ENCODE results near the gene REPS1. TPM values are rescaled to one million over a fixed set of nuclear protein-coding genes. Genes with fewer than 3 reads are reported as not detected.

REPS1 gene
- total RNA-seq, 1 experiment from 2014 or later = 55.1 TPM

DNA sequence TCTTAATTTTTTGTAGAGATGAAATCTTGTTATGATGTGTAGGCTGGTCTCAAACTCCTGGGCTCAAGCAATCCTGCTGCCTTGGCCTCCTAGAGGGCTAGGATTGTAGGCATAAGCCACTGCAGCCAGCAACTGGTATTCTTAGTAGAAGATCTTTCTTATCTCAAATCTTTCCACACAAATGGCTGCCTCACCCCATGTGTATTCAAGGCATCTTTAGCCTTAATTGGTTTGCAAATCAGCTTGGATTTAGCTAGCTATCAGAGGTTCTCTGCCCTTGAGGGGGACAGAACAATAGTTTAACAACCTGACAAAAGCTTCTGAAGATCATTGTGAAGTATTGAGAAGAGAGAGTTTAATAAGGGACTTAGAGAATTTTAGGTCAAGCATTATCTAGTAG, 22.6 kb upstream of the REPS1 start:
- CTCF ChIA-PET = no interaction called here
- Mint-ChIP-seq H3K4me1 (peaks cover 29% of the 10 kb centered on the region), H3K4me3 (no peak overlapping the region), H3K9me3 (no peaks in the 10 kb centered on the region), H3K27ac (no peak overlapping the region; the same call in 1 of the 2 replicates), H3K36me3 (no peaks in the 10 kb centered on the region), H3K27me3 (ENCODE audit: low read depth) (peaks cover 6% of the 10 kb centered on the region; the same call in 1 of the 2 replicates)
- ATAC-seq = peak; percentile 88
- POLR2A ChIA-PET = interaction anchor here (0.7 to 1.4 kb wide), 2 partner anchors 42 to 56 kb away, joined by 3 to 4 read pairs; no protein-coding TSS in a partner anchor
- DNase-seq (ENCODE audit: low spot score) = no peak
- TF ChIP-seq OVOL2 (CRISPR knock-in tag; IDR thresholded peaks at IDR 0.05; ENCODE audit: borderline replicate concordance) = no peak
- TF ChIP-seq, protein P1, sequence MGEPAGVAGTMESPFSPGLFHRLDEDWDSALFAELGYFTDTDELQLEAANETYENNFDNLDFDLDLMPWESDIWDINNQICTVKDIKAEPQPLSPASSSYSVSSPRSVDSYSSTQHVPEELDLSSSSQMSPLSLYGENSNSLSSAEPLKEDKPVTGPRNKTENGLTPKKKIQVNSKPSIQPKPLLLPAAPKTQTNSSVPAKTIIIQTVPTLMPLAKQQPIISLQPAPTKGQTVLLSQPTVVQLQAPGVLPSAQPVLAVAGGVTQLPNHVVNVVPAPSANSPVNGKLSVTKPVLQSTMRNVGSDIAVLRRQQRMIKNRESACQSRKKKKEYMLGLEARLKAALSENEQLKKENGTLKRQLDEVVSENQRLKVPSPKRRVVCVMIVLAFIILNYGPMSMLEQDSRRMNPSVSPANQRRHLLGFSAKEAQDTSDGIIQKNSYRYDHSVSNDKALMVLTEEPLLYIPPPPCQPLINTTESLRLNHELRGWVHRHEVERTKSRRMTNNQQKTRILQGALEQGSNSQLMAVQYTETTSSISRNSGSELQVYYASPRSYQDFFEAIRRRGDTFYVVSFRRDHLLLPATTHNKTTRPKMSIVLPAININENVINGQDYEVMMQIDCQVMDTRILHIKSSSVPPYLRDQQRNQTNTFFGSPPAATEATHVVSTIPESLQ (CRISPR knock-in tag; IDR thresholded peaks at IDR 0.05) = no peak
- TF ChIP-seq FOXJ3 (CRISPR knock-in tag; IDR thresholded peaks at IDR 0.05; ENCODE audit: borderline replicate concordance) = no peak
- TF ChIP-seq, protein P2, sequence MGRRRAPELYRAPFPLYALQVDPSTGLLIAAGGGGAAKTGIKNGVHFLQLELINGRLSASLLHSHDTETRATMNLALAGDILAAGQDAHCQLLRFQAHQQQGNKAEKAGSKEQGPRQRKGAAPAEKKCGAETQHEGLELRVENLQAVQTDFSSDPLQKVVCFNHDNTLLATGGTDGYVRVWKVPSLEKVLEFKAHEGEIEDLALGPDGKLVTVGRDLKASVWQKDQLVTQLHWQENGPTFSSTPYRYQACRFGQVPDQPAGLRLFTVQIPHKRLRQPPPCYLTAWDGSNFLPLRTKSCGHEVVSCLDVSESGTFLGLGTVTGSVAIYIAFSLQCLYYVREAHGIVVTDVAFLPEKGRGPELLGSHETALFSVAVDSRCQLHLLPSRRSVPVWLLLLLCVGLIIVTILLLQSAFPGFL (CRISPR knock-in tag; IDR thresholded peaks at IDR 0.05; ENCODE audit: borderline replicate concordance) = no peak
- TF ChIP-seq FOXK1 (CRISPR knock-in tag; IDR thresholded peaks at IDR 0.05) = no peak
- TF ChIP-seq EMX1 (CRISPR knock-in tag; IDR thresholded peaks at IDR 0.05) = no peak
- TF ChIP-seq, protein P3, sequence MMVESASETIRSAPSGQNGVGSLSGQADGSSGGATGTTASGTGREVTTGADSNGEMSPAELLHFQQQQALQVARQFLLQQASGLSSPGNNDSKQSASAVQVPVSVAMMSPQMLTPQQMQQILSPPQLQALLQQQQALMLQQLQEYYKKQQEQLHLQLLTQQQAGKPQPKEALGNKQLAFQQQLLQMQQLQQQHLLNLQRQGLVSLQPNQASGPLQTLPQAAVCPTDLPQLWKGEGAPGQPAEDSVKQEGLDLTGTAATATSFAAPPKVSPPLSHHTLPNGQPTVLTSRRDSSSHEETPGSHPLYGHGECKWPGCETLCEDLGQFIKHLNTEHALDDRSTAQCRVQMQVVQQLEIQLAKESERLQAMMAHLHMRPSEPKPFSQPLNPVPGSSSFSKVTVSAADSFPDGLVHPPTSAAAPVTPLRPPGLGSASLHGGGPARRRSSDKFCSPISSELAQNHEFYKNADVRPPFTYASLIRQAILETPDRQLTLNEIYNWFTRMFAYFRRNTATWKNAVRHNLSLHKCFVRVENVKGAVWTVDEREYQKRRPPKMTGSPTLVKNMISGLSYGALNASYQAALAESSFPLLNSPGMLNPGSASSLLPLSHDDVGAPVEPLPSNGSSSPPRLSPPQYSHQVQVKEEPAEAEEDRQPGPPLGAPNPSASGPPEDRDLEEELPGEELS (CRISPR knock-in tag; IDR thresholded peaks at IDR 0.05) = no peak
- TF ChIP-seq ZNF423 (CRISPR knock-in tag; IDR thresholded peaks at IDR 0.05) = no peak
- no peak for TF ChIP-seq NFE2L1 (CRISPR knock-in tag; IDR thresholded peaks at IDR 0.05)

DNA sequence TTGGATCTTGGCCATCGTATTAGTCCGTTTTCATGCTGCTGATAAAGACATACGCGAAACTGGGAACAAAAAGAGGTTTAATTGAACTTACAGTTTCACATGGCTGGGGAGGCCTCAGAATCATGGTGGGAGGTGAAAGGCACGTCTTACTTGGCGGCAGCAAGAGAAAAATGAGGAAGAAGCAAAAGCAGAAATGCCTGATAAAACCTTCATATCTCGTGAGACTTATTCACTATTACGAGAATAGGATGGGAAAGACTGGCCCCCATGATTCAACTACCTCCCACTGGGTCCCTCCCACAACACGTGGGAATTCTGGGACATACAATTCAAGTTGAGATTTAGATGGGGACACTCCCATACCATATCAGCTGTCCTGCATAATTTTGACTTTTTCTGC, 20.1 kb upstream of the REPS1 start:
- no peaks in the 10 kb centered on the region for H3K9me3 Mint-ChIP-seq
- DNase-seq (ENCODE audit: low spot score) (no peak), ATAC-seq (no peak)
- POLR2A ChIA-PET = no interaction called here
- H3K4me3 Mint-ChIP-seq = no peak overlapping the region
- peaks cover 6% of the 10 kb centered on the region; the same call in 1 of the 2 replicates for H3K27me3 Mint-ChIP-seq (ENCODE audit: low read depth)
- H3K4me1 Mint-ChIP-seq = peaks cover 27% of the 10 kb centered on the region
- H3K27ac Mint-ChIP-seq = no peak overlapping the region
- H3K36me3 Mint-ChIP-seq = no peaks in the 10 kb centered on the region
- CTCF ChIA-PET = no interaction called here
- TF ChIP-seq, protein P4, sequence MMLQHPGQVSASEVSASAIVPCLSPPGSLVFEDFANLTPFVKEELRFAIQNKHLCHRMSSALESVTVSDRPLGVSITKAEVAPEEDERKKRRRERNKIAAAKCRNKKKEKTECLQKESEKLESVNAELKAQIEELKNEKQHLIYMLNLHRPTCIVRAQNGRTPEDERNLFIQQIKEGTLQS (CRISPR knock-in tag; conservative IDR thresholded peaks at IDR 0.05) = no peak
- TF ChIP-seq JAZF1 (CRISPR knock-in tag; IDR thresholded peaks at IDR 0.05) (no peak), TCF7 (CRISPR knock-in tag; IDR thresholded peaks at IDR 0.05; ENCODE audit: low read depth) (no peak), ELF4 (CRISPR knock-in tag; IDR thresholded peaks at IDR 0.05; ENCODE audit: low read depth) (no peak), ZNF219 (CRISPR knock-in tag; IDR thresholded peaks at IDR 0.05; ENCODE audit: borderline replicate concordance) (no peak), ZNF396 (CRISPR knock-in tag; IDR thresholded peaks at IDR 0.05; ENCODE audit: borderline replicate concordance) (no peak)
- TF ChIP-seq, protein P5, sequence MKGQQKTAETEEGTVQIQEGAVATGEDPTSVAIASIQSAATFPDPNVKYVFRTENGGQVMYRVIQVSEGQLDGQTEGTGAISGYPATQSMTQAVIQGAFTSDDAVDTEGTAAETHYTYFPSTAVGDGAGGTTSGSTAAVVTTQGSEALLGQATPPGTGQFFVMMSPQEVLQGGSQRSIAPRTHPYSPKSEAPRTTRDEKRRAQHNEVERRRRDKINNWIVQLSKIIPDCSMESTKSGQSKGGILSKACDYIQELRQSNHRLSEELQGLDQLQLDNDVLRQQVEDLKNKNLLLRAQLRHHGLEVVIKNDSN (CRISPR knock-in tag; IDR thresholded peaks at IDR 0.05) = no peak
- TF ChIP-seq, protein P6, sequence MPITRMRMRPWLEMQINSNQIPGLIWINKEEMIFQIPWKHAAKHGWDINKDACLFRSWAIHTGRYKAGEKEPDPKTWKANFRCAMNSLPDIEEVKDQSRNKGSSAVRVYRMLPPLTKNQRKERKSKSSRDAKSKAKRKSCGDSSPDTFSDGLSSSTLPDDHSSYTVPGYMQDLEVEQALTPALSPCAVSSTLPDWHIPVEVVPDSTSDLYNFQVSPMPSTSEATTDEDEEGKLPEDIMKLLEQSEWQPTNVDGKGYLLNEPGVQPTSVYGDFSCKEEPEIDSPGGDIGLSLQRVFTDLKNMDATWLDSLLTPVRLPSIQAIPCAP (CRISPR knock-in tag; IDR thresholded peaks at IDR 0.05) = no peak
- TF ChIP-seq, protein P7, sequence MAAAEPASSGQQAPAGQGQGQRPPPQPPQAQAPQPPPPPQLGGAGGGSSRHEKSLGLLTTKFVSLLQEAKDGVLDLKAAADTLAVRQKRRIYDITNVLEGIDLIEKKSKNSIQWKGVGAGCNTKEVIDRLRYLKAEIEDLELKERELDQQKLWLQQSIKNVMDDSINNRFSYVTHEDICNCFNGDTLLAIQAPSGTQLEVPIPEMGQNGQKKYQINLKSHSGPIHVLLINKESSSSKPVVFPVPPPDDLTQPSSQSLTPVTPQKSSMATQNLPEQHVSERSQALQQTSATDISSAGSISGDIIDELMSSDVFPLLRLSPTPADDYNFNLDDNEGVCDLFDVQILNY (CRISPR knock-in tag; IDR thresholded peaks at IDR 0.05) = no peak
- TF ChIP-seq, protein P8, sequence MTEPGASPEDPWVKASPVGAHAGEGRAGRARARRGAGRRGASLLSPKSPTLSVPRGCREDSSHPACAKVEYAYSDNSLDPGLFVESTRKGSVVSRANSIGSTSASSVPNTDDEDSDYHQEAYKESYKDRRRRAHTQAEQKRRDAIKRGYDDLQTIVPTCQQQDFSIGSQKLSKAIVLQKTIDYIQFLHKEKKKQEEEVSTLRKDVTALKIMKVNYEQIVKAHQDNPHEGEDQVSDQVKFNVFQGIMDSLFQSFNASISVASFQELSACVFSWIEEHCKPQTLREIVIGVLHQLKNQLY (CRISPR knock-in tag; IDR thresholded peaks at IDR 0.05) = no peak
- TF ChIP-seq, protein P9, sequence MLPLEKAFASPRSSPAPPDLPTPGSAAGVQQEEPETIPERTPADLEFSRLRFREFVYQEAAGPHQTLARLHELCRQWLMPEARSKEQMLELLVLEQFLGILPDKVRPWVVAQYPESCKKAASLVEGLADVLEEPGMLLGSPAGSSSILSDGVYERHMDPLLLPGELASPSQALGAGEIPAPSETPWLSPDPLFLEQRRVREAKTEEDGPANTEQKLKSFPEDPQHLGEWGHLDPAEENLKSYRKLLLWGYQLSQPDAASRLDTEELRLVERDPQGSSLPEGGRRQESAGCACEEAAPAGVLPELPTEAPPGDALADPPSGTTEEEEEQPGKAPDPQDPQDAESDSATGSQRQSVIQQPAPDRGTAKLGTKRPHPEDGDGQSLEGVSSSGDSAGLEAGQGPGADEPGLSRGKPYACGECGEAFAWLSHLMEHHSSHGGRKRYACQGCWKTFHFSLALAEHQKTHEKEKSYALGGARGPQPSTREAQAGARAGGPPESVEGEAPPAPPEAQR (CRISPR knock-in tag; IDR thresholded peaks at IDR 0.05) = no peak
- TF ChIP-seq, protein P10, sequence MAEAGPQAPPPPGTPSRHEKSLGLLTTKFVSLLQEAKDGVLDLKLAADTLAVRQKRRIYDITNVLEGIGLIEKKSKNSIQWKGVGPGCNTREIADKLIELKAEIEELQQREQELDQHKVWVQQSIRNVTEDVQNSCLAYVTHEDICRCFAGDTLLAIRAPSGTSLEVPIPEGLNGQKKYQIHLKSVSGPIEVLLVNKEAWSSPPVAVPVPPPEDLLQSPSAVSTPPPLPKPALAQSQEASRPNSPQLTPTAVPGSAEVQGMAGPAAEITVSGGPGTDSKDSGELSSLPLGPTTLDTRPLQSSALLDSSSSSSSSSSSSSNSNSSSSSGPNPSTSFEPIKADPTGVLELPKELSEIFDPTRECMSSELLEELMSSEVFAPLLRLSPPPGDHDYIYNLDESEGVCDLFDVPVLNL (CRISPR knock-in tag; IDR thresholded peaks at IDR 0.05; ENCODE audit: borderline replicate concordance, low read depth) = no peak
- TF ChIP-seq, protein P1 (CRISPR knock-in tag; IDR thresholded peaks at IDR 0.05) = no peak
